KMS-11 (cell line): Measurements from ENCODE around the gene SF3B3.
"Not testable (repeated sequence)": the region's sequence is repeated elsewhere in the genome, so short reads cannot be mapped to it uniquely, and the experiment has no call there.

Experiments
- H2AFZ ChIP-seq: fragments of 200-600 bp; sonication (generic); 2 replicates; pipeline ENCODE4 v1.6.1; 2016; ENCODE audit warnings: antibody characterized with exemption, mixed run types, low read depth
- H3K27ac ChIP-seq: fragments of 200-600 bp; sonication (generic); 2 replicates; pipeline ENCODE4 v1.6.1; 2016; ENCODE audit warnings: mild to moderate bottlenecking, mixed run types
- H3K27me3 ChIP-seq: fragments of 200-600 bp; sonication (generic); 2 replicates; pipeline ENCODE4 v1.6.1; 2017; ENCODE audit warnings: mild to moderate bottlenecking, low read depth, mixed run types, moderate library complexity; ENCODE audit not compliant: insufficient read depth
- H3K36me3 ChIP-seq: fragments of 200-600 bp; sonication (generic); 2 replicates; pipeline ENCODE4 v1.6.1; 2017; ENCODE audit warnings: mild to moderate bottlenecking, mixed run types; ENCODE audit not compliant: insufficient read depth
- H3K4me1 ChIP-seq: fragments of 200-600 bp; sonication (generic); 2 replicates; pipeline ENCODE4 v1.6.1; 2016; ENCODE audit warnings: mild to moderate bottlenecking, low read depth, mixed run types; ENCODE audit not compliant: poor library complexity, severe bottlenecking
- H3K4me2 ChIP-seq: fragments of 200-600 bp; sonication (generic); 2 replicates; pipeline ENCODE4 v1.7.0; 2016; ENCODE audit warnings: mild to moderate bottlenecking, mixed run types
- H3K4me3 ChIP-seq: fragments of 200-600 bp; sonication (generic); IDR thresholded peaks from 2 replicates; pipeline ENCODE4 v1.6.1; 2017; ENCODE audit warnings: low read depth, low read length, mixed read lengths; ENCODE audit not compliant: insufficient read depth
- H3K79me2 ChIP-seq: fragments of 200-600 bp; sonication (generic); 2 replicates; pipeline ENCODE4 v1.6.1; 2016; ENCODE audit warnings: low read depth, mixed run types; ENCODE audit not compliant: insufficient read depth
- H3K9ac ChIP-seq: fragments of 200-600 bp; sonication (generic); 2 replicates; pipeline ENCODE4 v1.6.1; 2016; ENCODE audit warnings: mild to moderate bottlenecking, mixed run types
- H4K20me1 ChIP-seq: fragments of 200-600 bp; sonication (generic); 2 replicates; pipeline ENCODE4 v1.6.1; 2016; ENCODE audit warnings: mild to moderate bottlenecking, mixed run types; ENCODE audit not compliant: insufficient read depth
- TF ChIP-seq, protein P1 (sequence below): fragments of 200-600 bp; sonication (generic); conservative IDR thresholded peaks from 2 replicates; pipeline ENCODE4 v1.6.1; 2017; ENCODE audit warnings: low read depth, mild to moderate bottlenecking, antibody characterized with exemption, low read length, moderate library complexity, mixed read lengths

The SF3B3 gene

DNA sequence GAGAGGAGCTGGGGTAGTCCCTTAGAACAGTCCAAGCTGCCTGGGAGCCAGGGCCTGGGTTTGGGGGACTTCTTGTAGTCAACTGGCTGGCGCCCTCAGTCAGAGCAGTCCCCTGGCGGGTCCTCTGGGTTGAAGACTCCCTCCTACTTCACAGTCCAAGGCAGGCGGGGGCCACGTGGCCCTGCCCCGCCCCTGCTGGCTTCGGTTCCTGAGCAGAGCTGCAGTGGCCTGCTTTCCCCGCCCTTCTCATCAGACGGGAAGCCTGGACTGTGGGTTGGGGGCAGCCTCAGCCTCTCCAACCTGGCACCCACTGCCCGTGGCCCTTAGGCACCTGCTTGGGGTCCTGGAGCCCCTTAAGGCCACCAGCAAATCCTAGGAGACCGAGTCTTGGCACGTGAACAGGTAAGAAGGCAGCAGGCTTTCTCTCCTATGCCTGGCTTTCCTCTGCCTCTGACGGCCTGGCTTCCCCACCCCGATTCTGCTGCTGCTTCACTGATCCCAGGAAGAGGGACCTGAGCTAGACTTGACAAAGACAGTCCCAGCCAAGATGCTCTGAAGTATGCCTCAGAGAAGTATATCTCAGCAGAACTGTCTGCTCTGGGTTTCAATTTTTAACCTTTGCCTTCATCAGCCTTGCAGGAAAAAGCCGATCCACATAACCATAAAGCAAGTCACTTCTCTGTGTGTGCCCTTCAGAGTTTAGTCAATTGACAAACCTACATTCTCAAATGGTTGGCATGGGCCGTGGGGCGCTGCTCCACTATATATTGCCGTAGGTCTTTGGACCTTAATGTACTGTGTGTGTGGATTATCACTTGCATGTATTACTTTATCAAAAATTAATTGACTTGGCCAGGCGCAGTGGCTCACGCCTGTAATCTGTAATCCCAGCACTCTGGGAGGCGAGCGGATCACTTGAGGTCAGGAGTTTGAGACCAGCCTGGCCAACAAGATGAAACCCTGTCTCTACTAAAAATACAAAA lies 56.3 kb downstream of the SF3B3 start:
- Histone ChIP-seq H3K27ac (no peak overlapping the region), H3K36me3 (no peaks in the 10 kb centered on the region), H3K4me2 (no peak overlapping the region), H3K4me1 (peaks cover 4% of the 10 kb centered on the region), H3K27me3 (no peaks in the 10 kb centered on the region), H3K79me2 (no peaks in the 10 kb centered on the region), H2AFZ (no peak overlapping the region), H3K4me3 (no peak overlapping the region), H3K9ac (no peak overlapping the region), H4K20me1 (no peaks in the 10 kb centered on the region)
- TF ChIP-seq, protein P1, sequence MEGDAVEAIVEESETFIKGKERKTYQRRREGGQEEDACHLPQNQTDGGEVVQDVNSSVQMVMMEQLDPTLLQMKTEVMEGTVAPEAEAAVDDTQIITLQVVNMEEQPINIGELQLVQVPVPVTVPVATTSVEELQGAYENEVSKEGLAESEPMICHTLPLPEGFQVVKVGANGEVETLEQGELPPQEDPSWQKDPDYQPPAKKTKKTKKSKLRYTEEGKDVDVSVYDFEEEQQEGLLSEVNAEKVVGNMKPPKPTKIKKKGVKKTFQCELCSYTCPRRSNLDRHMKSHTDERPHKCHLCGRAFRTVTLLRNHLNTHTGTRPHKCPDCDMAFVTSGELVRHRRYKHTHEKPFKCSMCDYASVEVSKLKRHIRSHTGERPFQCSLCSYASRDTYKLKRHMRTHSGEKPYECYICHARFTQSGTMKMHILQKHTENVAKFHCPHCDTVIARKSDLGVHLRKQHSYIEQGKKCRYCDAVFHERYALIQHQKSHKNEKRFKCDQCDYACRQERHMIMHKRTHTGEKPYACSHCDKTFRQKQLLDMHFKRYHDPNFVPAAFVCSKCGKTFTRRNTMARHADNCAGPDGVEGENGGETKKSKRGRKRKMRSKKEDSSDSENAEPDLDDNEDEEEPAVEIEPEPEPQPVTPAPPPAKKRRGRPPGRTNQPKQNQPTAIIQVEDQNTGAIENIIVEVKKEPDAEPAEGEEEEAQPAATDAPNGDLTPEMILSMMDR = no peak

DNA sequence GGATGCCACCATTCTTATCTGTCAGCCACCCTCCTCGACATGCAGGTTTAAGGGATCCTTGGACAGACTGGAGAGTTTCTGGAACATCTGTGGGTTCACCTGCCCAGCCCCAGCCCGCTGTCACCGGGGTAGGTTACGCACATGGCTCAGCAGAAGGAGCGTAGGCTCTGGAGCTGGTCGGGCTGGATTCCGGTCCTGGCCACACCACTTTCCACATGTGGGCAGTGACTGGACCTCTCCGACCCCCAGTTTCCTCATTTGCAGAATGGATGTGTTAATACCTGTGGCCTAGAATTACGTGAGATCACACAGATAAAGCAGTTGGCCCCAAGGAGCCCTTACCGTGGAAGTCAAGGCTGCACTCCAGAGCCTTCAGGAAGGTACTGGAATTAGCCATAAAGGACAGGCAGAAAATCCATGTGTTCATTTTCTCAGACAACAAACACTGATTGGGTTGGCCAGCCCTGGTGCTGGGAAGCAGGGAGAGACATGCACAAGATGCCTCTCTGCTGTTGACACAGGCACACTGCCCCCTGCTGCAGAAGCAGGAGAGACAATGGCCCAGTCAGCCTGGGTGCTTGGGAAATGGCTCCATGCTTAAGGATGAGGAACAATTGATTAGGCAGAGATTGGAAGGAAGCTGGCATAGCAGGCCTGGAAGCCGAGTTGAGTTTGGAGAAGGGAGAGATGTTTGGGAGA lies 58.8 kb downstream of the SF3B3 start:
- TF ChIP-seq, protein P1 = peak; percentile 34; the same call in 1 of the 2 replicates
- H3K4me2 ChIP-seq = no peak overlapping the region

DNA sequence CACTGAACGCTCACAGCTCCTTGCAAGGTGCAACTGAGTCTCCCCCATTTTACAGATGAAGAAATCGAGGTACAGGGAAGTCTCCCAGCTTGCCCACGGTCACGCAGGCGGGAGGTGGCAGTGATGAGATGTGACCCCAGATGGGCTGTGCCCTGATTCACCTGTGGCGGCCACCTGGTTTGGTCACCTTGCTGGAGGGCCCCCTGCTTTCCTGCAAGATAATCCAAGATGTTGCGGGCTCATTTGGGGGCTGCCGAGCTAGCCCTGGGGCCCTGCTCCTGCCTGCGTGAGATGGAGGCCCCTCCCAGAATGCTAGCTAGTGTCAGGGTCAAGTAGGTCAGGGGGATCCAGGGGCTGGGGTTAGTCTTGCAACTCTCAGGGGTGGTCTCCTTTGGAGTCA lies 63.1 kb downstream of the SF3B3 start:
- Histone ChIP-seq H3K9ac (no peak overlapping the region), H3K4me3 (no peak overlapping the region), H3K4me2 (no peak overlapping the region), H3K27me3 (no peaks in the 10 kb centered on the region), H3K27ac (no peak overlapping the region), H3K4me1 (no peaks in the 10 kb centered on the region), H3K79me2 (no peaks in the 10 kb centered on the region), H4K20me1 (no peaks in the 10 kb centered on the region), H3K36me3 (no peaks in the 10 kb centered on the region), H2AFZ (no peak overlapping the region)
- TF ChIP-seq, protein P1 = no peak

More for the DNA sequence above, 58.8 kb downstream of the SF3B3 start:
- Histone ChIP-seq H3K79me2 (no peaks in the 10 kb centered on the region), H2AFZ (no peak overlapping the region), H3K27ac (no peak overlapping the region), H3K4me3 (no peak overlapping the region), H4K20me1 (no peaks in the 10 kb centered on the region), H3K27me3 (no peaks in the 10 kb centered on the region), H3K36me3 (no peaks in the 10 kb centered on the region), H3K4me1 (no peaks in the 10 kb centered on the region), H3K9ac (no peak overlapping the region)

DNA sequence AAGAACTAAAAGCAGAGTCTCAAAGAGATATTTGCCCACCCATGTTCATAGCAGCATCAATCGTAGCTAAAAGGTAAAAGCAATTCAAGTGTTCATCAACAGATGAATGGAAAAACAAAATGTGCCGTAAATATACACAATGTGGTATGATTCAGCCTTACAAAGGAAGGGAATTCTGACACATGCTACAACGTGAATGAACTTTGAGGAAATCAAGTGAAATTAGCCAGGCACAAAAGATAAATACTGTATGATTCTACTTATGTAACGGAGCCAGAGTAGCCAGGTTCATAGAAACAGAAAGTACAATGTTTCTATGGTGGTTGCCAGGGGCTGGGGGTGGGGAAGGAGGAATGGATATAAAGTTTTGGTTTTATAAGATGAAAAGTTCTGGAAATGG lies 64.9 kb downstream of the SF3B3 start:
- no peak overlapping the region for H3K9ac ChIP-seq
- no peaks in the 10 kb centered on the region for H3K36me3 ChIP-seq
- H3K4me1 ChIP-seq = no peaks in the 10 kb centered on the region
- H3K4me3 ChIP-seq = no peak overlapping the region
- no peak overlapping the region for H3K27ac ChIP-seq
- H3K4me2 ChIP-seq = no peak overlapping the region
- no peaks in the 10 kb centered on the region for H3K79me2 ChIP-seq
- TF ChIP-seq, protein P1 = no peak
- H3K27me3 ChIP-seq = no peaks in the 10 kb centered on the region
- H4K20me1 ChIP-seq = no peaks in the 10 kb centered on the region
- H2AFZ ChIP-seq = no peak overlapping the region

DNA sequence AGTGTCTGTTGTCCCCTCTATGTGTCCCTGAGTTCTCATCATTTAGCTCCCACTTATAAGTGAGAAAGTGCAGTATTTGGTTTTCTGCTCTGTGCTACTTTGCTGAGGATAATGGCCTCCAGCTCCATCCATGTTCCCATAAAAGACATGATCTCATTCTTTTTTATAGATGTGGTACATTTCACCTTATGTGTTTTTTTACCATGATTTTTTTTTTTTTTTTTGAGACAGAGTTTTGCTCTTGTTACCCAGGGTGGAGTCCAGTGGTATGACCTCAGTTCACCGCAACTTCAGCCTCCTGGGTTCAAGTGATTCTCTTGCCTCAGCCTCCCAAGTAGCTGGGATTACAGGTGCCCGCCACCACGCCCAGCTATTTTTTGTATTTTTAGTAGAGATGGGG lies 65.8 kb downstream of the SF3B3 start:
- H3K27ac ChIP-seq, H2AFZ ChIP-seq, H3K79me2 ChIP-seq, H3K27me3 ChIP-seq, H3K4me3 ChIP-seq, H3K9ac ChIP-seq, H3K36me3 ChIP-seq, H3K4me2 ChIP-seq, H3K4me1 ChIP-seq, H4K20me1 ChIP-seq: not testable (repeated sequence)
